ENCODE results near the gene SCO2. TPM values are rescaled to one million over a fixed set of nuclear protein-coding genes. Genes with fewer than 3 reads are reported as not detected.

Gene SCO2
- total and polyA plus RNA-seq, 4 donors: 0.37 to 9.3 (median 6.1) TPM

GRCh38 chr22:50517495-50518260 lies 7.7 kb downstream of the SCO2 start:
- Histone ChIP-seq H3K27me3 (ENCODE audit: control insufficient read depth in 3 of 3, insufficient read depth in 3 of 3, low read length in 2 of 3) (no peaks in the 10 kb centered on the region), H3K9me3 (ENCODE audit: control insufficient read depth in 4 of 4, insufficient read depth in 3 of 4, low read length in 3 of 4) (no peaks in the 10 kb centered on the region), H3K4me3 (no peak overlapping the region), H3K36me3 (ENCODE audit: control insufficient read depth in 4 of 4, insufficient read depth in 4 of 4, low read length in 4 of 4) (peaks cover 0 to 47% (median 17%) of the 10 kb centered on the region in 4 donors), H3K9ac (ENCODE audit: insufficient read depth in 1 of 2, low read length in 2 of 2) (no peak overlapping the region), H3K27ac (ENCODE audit: low read depth in 1 of 2, low read length in 1 of 2) (no peak overlapping the region), H3K4me1 (ENCODE audit: control insufficient read depth in 5 of 5, insufficient read depth in 5 of 5, low read length in 5 of 5) (peaks cover 0 to 3% (median 0%) of the 10 kb centered on the region in 5 donors)
- DNase-seq (no peak), ATAC-seq (ENCODE audit: insufficient read depth, low FRiP score) (no peak)
- no peak for TF ChIP-seq CTCF (IDR thresholded peaks at IDR 0.05; ENCODE audit: control extremely low read depth, extremely low read depth)
- 90 to 94% methylated on average over 20 of the region's 20 CpGs for WGBS, 2 donors

- Histone ChIP-seq H3K36me3 (ENCODE audit: control insufficient read depth in 4 of 4, insufficient read depth in 4 of 4, low read length in 4 of 4) (peaks cover 0 to 43% (median 16%) of the 10 kb centered on the region in 4 donors), H3K27ac (ENCODE audit: low read depth in 1 of 2, low read length in 1 of 2) (no peak overlapping the region), H3K9ac (ENCODE audit: insufficient read depth in 1 of 2, low read length in 2 of 2) (no peak overlapping the region), H3K9me3 (ENCODE audit: control insufficient read depth in 4 of 4, insufficient read depth in 3 of 4, low read length in 3 of 4) (no peaks in the 10 kb centered on the region), H3K4me1 (ENCODE audit: control insufficient read depth in 5 of 5, insufficient read depth in 5 of 5, low read length in 5 of 5) (peaks cover 0 to 3% (median 0%) of the 10 kb centered on the region in 5 donors), H3K4me3 (no peak overlapping the region), H3K27me3 (ENCODE audit: control insufficient read depth in 3 of 3, insufficient read depth in 3 of 3, low read length in 2 of 3) (no peaks in the 10 kb centered on the region)
- ATAC-seq (ENCODE audit: insufficient read depth, low FRiP score) (no peak), DNase-seq (no peak)
- TF ChIP-seq CTCF (IDR thresholded peaks at IDR 0.05; ENCODE audit: control extremely low read depth, extremely low read depth): no peak
- 82 to 88% methylated on average over 16 of the region's 16 CpGs for WGBS, 2 donors
Observed at GRCh38 chr22:50516891-50517290, 8.5 kb downstream of the SCO2 start.

GRCh38 chr22:50516068-50516467 lies 9.3 kb downstream of the SCO2 start:
- Histone ChIP-seq H3K27me3 (ENCODE audit: control insufficient read depth in 3 of 3, insufficient read depth in 3 of 3, low read length in 2 of 3) (no peaks in the 10 kb centered on the region), H3K9ac (ENCODE audit: insufficient read depth in 1 of 2, low read length in 2 of 2) (no peak overlapping the region), H3K4me3 (no peak overlapping the region), H3K4me1 (ENCODE audit: control insufficient read depth in 5 of 5, insufficient read depth in 5 of 5, low read length in 5 of 5) (peaks cover 0 to 3% (median 0%) of the 10 kb centered on the region in 5 donors), H3K9me3 (ENCODE audit: control insufficient read depth in 4 of 4, insufficient read depth in 3 of 4, low read length in 3 of 4) (no peaks in the 10 kb centered on the region), H3K36me3 (ENCODE audit: control insufficient read depth in 4 of 4, insufficient read depth in 4 of 4, low read length in 4 of 4) (peaks cover 0 to 37% (median 12%) of the 10 kb centered on the region in 4 donors), H3K27ac (ENCODE audit: low read depth in 1 of 2, low read length in 1 of 2) (no peak overlapping the region)
- TF ChIP-seq CTCF (IDR thresholded peaks at IDR 0.05; ENCODE audit: control extremely low read depth, extremely low read depth): no peak
- WGBS, 2 donors: 91 to 93% methylated on average over 8 of the region's 8 CpGs
- ATAC-seq (ENCODE audit: insufficient read depth, low FRiP score): no peak
- DNase-seq: no peak
